Testis (tissue), 2 donors: ENCODE results near the gene FAM184B.

Source experiments
- CTCF ChIP-seq, 3 experiments: fragments of 450-650 bp in 2 of 3; fragments of 200-600 bp in 1 of 3; sonication (generic) in 1 of 3; IDR thresholded peaks; one replicate each; pipeline ENCODE4 v1.5.1; 2016 to 2019; ENCODE audit warnings: antibody characterized with exemption in 3 of 3, mild to moderate bottlenecking in 2 of 3, moderate library complexity in 1 of 3
- POLR2A ChIP-seq: fragments of 450-650 bp; IDR thresholded peaks from one replicate; pipeline ENCODE4 v1.6.1; 2017; ENCODE audit warnings: antibody characterized with exemption, mild to moderate bottlenecking, moderate library complexity

- TF ChIP-seq CTCF (IDR thresholded peaks at IDR 0.05) (no peak), POLR2A (no peak)
Observed at GRCh38 chr4:17707671-17708070, 73.8 kb downstream of the FAM184B start.
